ENCODE data around the gene LMNA.
"Not testable (repeated sequence)": the region's sequence is repeated elsewhere in the genome, so short reads cannot be mapped to it uniquely, and the experiment has no call there.

The LMNA gene

DNA sequence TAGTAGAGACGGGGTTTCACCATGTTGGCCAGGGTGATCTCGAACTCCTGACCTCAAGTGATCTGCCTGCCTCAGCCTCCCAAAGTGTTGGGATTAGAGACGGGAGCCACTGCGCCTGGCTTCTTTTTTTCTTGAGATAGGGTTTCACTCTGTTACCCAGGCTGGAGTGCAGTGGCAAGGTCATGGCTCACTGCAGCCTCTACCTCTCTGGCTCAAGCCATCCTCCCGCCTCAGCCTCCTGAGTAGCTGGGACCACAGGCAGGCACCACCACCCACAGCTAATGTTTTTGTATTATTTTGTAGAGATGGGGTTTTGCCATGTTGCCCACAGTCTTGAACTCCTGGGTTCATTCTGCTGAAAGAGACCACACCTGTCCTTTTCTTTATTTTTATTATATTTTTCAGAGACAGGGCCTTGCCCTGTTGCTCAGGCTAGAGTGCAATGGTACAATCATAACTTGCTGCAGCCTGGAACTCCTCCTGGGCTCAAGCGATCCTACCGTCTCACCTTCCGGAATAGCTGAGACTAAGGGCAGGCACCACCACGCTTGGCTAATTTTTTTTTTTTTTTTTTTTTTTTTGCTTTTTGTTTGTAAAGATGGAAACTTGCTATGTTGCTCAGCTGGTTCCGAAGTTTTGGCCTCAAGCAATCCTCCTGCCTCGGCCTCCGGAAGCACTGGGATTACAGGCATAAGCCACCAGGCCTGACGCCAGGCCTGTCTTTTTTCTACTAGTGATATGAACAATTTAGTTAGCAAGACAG lies 3.1 kb downstream of the LMNA start:
- intact Hi-C loops (cut with DNase I) = no loop called here
- no peak for DNase-seq

DNA sequence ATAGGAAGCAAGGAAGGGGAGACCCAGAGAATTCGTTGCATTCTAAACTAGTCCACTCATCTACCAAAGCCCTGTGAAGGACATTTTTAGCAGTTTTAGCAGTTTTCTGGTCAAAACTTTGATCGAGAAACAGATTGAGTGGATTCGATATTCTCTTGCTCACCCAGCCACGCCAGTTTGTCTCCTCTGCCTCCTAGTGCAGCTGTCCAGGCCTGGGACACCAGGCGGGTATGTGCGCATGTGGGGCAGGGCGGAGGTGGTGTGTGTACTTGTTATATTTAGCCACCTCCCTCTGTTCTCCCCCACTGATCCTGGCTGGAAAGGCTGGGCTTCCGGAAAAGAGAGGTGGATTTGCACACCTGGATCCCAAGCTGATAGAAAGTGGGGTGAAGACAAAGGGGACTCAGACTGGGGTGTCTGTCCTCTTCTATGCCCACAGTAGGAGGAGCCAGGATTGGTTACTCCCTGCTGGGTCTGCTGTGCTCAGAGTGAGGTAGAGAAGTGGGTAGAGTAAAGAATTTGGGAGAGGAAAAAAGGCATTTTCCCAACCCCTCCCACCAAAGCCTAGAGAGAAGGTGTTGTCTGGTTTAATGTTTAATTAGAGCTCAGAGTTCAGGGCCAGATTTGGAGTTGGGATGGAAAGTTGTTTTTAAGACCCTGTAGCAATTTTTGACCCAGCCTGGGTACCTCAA lies 3.8 kb downstream of the LMNA start:
- no peak for DNase-seq
- intact Hi-C loops (cut with DNase I) = no loop called here

DNA sequence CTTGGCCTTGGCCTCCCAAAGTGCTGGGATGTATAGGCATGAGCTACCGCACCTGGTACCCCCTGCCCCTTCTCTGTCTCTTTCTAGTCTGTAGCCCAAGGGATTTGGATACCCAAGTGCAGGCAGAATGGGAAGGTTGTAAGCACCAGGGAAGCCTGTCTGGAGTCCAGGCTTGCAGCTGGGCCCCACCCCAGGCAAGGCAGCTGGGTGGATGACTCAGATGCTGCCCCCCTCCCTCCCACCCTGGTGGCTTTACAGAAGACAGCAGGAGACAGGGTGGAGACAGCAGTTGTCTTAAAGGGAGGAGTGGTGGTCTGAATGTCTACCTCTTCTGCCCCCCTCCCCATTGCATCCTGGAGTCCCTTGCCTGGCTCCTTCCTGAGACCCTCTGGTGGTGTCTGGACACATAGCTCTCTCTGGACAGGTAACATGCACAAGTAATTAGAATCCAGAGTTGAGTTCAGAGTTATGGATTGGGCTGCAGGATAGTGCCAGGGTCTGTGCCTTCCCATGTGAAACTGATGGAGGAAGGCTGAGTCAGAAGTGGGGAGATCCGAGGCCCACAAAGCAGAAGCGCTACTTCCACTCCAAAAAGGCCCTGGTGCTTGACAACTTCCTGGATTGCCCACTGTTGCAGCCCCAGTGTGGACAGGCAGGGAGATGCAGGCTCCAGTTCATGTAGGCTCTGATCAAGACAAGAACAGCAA lies 5.1 kb downstream of the LMNA start:
- DNase-seq = peak in 26 of 42 donors; percentile 25 to 81 (median 60)
- intact Hi-C loops (cut with DNase I) = no loop called here

DNA sequence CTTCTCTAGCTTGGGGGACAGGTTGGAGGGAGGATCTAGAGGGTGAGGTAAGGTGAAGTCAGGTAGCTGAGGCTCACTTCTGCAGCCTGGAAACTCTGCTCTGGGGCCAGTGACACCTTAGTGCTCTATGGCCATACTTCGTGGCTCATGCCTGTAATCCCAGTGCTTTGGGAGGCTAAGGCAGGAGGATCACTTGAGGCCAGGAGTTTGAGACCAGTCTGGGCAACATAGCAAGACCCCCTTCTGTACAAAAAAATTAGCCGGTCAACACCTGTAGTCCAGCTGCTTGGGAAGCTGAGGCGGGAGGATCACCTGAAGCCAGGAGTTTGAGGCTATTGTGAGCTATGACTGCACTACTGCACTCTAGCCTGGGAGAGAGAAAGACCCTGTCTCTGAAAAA lies 5.8 kb downstream of the LMNA start:
- DNase-seq = no peak
- intact Hi-C loops (cut with DNase I) = no loop called here

DNA sequence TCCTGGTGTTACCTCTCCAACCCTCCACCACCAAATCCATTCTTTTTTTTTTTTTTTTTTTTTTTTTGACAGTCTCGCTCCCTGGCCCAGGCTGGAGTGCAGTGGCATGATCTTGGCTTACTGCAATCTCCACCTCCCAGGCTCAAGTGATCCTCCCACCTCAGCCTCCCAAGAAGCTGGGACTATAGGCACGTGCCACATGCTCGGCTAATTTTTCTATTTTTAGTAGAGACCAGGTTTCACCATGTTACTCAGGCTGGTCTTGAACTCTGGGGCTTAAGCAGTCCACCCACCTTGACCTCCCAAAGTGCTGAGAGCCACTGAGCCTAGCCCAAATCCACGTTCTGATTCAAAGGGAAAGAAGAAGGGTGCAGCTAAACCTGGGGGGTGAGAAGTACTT lies 6.5 kb downstream of the LMNA start:
- DNase-seq; intact Hi-C loops (cut with DNase I): not testable (repeated sequence)

DNA sequence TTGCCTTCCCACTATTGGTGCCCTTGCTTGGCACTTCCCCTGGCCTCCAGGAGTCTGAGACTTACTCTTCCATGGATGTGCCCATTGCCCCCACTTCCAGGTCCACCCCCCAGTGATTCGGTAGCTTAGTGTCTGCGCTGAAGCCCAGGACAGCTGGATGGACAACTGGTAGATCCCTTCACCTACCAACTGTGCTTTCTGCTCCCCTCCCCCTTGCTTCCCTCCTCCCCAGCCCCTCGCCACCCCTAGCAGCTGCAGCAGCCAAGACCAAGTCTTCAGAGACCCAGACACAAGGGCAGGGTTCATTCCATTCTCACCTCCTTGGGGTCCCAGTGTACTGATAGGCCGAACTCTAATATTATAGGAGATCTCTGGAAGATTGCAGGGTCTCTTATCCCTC lies 6.9 kb downstream of the LMNA start:
- intact Hi-C loops (cut with DNase I) = no loop called here
- no peak for DNase-seq

DNA sequence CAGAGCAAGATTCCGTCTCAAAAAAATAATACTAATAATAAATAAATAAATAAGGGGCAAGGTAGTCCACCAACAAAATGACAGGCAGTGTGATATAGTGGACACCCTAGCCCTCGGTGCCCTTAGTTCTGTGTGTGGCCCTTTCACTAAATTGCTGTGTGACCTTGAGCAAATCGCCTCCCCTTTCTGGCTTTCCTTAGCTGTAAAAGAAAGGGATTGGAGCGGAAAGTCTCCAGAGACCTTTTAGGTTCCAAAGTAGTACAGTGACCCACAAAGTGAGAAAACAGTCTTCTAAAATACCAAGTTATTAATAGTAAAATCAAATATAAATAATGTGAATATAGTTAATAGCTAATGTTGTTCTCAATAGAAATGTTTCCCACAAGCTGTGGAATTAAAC lies 7.6 kb downstream of the LMNA start:
- no peak for DNase-seq
- intact Hi-C loops (cut with DNase I) = no loop called here

DNA sequence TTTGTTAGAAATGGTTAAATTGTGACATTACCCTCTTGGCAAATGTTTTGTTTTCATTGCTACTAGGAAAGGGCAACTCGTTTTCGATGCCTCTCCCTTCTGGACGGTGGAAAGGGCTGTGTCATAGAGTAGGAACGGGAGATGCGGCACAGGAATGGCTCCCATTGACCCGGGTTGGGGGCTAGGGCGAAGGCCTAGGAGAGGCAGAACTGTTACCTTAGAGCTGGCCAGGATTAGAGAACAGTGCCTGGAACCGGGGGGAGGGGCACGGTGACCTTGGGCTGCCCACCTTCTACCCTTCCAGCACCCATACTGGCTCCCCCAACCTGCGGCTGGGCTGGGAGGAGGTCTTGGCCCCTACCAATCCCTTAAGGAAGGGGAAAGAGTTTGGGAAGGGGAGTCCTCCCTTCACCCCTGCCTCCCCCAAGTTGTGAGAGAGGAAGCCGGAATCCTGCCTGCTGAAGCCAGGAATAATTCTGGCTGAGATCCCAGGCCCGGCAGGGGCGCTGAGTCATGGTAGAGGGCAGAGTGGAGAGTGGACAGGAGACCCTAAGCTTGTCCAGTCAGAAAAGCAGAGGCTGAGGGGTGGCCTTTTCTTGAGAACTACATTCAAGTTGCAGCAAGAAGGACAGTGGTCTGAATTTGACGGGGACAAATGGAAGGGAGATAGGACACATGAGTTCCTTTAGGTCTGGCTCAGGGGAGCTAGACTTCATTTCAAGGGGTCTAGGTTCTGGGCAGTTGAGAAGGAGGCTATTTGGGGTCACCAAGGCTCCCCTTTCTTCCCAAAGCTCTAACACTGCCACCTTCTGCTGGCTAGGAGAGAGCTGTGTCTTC lies 8.2 kb downstream of the LMNA start:
- intact Hi-C loops (cut with DNase I) = no loop called here
- DNase-seq = peak in 37 of 42 donors; percentile 40 to 90 (median 62)

DNA sequence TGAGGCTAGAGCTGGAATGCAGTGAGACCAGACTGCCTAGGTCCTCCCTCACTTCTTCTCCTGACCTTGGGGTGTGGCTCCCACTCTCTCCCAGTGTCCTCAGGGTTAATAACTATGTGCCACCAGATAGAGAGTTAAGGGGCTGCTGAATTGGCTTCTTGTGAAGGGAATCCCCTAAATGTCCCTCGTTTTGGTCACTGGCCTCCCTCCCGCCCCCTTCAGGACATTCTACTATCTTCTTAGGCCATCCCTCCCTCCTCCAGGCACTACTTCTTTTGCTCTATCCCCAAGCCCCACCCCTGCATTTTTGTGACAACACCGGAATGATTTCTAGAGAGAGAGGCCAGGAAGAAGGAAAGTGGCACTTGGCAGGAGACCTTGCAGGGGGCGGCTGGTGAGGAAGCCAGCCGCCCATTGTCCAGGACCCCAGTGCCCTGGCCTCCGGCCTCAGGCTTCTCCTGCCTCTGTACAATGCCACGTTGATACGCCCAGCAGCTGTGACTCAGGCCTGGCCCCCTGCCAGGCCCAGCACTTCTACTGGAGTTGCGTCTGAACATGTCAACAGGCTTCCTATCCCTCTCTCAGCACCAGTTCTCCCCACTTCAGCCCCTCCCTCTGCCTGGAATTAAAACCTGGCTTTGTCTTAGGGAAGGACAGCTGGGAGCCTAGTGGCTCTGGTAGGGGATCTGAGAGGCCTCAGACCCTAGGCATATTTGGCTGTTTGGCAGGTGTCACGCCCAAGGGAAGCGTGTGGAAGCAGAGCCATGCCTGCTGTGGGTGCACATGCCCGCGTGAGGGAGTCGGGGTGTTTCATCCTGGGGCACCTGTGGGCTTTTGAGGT lies 9.1 kb downstream of the LMNA start:
- DNase-seq = peak; percentile 77 to 97 (median 93)
- intact Hi-C loops (cut with DNase I) = no loop called here

DNA sequence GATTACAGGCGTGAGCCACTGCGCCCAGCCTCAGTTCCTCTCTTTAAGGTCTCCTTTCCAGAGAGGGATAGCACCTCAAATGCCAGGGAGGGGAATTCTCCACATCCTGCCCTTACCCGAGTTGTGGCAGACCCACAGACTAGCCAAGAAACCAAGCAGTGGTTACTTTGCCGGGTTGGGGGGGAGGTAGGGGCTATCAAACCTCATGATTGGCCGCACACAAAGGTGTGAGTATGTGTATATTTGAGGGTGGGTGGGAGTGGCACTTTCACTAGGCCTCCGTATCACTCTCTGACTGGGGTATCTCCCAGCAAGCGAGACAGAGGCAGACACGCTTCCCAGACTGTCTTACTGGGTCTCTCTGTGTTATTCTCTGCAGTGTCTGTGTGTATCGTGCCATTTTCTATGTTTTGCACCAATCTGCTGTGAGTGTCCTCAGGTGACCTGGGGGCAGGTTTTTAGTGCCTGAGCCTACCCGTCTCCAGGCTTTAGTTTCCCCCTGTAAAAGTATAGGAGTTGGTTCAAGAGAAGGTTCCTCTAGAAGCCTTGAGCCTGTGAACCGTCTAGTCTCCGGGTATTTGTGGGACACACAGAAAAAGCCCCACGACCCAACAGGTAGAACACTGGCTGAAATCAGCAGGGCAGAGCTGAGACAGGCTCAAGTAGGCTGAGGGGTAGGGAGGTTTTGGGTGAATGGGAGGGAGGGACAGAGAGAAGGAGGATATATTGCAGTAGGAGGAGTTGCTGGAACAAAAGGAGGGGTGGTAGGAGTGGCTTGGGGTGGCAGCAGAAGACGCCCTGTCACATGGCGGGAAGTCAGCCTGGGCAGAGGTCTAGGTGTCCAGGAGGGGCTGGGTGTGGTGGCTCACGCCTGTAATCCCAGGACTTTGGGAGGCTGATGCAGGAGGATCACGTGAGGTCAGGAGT lies 10.3 kb downstream of the LMNA start:
- DNase-seq = no peak
- intact Hi-C loops (cut with DNase I) = no loop called here

DNA sequence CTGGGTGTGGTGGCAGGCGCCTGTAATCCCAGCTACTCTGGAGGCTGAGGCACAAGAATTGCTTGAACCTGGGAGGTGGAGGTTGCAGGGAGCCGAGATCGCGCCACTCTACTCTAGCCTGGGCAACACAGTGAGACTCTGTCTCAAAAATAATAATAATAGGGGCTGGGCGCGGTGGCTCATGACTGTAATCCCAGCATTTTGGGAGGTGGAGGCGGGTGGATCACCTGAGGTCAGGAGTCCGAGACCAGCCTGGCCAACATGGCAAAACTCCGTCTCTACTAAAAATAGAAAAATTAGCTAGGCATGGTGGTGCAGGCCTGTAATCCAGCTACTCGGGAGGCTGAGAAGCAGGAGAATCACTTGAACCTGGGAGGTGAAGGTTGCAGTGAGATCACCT lies 11.0 kb downstream of the LMNA start:
- not testable (repeated sequence) for DNase-seq

DNA sequence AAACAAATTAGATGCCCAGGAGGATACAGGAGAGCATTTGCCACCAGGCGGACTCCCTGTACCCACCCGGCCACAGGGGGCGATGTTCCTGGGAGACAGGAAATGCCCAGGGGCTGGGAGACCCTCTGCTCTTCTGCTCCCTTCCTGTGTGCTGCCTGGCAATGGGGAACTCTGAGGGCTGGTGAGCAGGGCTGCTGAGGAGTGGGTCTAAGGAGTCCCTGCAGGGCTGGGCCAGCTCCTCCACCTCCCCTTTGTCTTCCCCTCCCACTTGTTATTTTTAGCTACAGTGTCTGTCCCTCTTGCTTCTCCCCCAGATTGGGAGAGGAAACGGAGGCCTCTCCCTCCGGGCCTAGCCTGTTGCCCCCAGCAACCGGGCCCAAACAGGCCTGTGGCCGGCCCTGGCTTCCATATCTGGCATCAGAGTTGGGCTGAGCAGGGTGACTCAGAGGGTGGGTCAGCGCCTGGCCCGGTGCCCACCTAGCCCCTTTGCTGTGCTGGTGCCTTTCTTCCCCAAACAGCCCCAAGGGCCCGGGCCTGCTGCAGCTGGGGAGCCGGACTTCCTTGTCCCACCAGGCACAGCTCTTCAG lies 11.6 kb downstream of the LMNA start:
- peak in 14 of 42 donors; percentile 14 to 86 (median 62) for DNase-seq
- intact Hi-C loops (cut with DNase I) = no loop called here

More for the DNA sequence above, 11.0 kb downstream of the LMNA start:
- intact Hi-C loops (cut with DNase I) = not testable (repeated sequence)

DNA sequence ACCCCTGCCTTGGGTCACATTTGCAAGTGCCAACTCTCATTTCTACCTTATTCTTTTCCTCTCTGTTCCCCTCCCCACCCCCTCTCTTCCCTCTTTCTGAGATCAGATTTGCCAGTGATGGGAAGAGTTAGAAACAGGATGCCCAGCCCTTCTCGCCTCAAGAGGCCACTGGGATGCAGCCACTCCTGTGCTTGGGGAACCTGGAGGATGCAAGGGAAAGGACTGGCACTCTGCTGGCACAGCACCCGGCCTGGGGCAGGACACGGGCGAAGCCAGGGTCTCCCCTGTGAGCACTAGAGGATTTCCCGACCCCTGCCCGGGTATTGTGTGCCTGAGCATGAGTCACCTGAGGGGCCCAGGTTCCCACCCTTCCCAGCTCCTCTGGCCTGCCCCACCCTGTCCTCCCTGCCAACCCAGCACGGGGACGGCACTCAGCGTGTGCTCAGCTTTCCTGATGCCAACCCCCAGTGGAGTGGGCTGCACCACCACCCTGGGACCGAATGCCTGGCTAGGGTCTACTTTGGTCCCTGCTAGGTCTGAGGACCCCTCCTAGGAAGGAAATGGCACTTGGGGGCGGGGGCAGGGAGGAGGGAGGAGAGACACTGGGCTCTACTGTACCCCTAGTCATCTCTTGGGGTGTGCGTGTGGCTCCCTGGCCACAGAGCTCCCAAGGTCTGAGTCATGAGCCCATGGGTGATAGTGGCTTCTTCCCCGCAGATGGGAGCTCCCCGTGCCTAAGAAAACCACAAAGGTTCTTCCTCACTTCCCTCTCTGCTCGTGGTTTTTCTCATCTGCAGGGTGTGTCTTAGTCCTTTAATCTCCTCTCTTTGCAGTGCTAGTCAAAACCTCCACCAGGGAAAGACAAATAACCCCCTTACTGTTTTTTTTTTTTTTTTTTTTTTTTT lies 12.4 kb downstream of the LMNA start:
- intact Hi-C loops (cut with DNase I) = no loop called here
- no peak for DNase-seq

DNA sequence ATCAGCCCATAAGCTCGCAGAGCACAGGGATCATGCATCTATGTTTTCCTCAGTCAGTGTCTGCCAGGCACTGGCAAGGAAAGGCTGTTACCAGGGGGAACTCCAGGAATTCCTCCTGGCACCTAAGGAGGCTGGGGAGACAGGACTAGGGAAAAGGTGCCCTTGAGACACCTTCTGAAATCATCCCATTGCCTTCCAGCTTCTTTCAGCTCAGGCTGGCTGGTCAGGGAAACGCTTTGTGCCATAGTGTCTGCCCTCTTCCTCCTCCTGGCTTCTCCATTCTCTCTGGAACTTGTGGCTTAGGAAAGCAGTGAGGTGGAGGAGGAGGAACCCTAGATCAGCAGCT lies 13.8 kb downstream of the LMNA start:
- DNase-seq = no peak
- intact Hi-C loops (cut with DNase I) = loop anchor here (2.0 kb wide), 1 partner anchor 37 kb away; no protein-coding TSS in a partner anchor

DNA sequence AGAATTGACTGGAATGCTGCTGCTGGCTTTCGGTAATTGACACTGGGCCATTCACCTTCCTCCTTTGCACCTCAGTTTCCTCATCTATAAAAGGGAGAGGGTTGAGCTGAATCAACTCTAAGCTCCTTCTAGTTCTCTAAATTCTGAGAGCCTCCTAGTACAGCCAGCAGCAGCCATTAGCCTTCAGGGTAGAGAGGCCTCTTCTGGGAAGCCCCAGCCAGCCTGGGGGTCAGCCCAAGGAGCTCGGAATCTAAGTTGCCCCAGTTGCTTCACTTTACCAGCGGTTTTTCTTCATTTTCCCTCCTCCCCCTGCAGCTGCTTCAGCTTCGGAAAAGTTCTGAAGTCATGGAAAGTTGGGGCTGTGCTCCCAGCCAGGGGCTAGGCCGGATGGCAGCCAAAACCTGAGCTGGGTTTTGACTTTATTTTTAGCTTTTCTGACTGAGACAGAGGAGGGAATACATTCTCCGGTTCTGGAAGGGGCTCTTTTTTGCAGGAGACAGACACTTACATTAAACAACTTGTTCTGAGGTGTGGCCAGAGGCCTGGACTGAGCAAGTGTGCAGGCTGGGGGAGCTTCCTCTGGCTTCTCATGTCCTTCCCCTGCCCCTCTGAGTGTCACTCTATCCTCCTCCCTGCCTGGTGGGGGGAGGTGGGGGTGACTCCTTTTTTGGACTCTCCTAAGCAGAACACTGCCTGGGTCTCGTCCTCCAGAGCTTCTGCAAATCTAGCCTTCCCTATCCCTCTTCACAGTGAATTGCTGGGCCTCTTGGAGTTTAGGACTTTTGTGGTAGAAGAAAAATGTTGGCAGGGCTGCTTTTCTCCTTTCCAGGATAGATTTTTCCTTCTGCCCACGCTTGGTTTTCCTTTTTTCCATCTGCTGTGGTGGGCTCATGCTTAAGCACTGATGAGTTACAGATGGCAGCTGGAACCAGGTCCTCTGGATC lies 14.4 kb downstream of the LMNA start:
- DNase-seq = no peak

More for the DNA sequence above, 14.4 kb downstream of the LMNA start:
- intact Hi-C loops (cut with DNase I) = loop anchor here (2.0 kb wide), 1 partner anchor 38 kb away; no protein-coding TSS in a partner anchor
